NCI-H748 treated with DMSO at 0.1 percent for 48 hours (cell line): ENCODE data around the gene LYL1.
A peak's percentile ranks its signal among the peaks of the same experiment; 100 is the strongest.

Experiments used
- DNase-seq: peaks from one replicate; lab custom pipeline; 2025; lab: John Stamatoyannopoulos, UW

Gene LYL1

GRCh38 chr19:13104848-13105711 lies 2.4 kb upstream of the LYL1 start:
- no peak for DNase-seq

- no peak for DNase-seq
Measured at GRCh38 chr19:13104360-13104847, 1.7 kb upstream of the LYL1 start.

- no peak for DNase-seq
Measured at GRCh38 chr19:13103581-13104359, 1.1 kb upstream of the LYL1 start.

DNA sequence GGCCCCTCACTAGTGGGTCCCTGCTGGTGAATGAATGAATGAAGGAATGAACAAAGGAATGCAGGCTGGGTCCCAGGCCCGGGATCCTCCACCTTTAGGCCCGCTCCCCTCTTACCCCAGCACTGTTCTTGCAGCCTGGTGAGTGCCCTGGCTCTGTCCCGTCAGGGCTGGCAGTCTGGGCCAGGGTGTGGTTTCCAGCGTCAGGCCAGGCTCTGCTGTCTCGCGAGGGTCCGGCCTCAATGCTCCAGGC lies 317 bp downstream of the LYL1 start:
- DNase-seq, result no peak

GRCh38 chr19:13101590-13102415 lies 855 bp downstream of the LYL1 start:
- DNase-seq, result no peak

DNA sequence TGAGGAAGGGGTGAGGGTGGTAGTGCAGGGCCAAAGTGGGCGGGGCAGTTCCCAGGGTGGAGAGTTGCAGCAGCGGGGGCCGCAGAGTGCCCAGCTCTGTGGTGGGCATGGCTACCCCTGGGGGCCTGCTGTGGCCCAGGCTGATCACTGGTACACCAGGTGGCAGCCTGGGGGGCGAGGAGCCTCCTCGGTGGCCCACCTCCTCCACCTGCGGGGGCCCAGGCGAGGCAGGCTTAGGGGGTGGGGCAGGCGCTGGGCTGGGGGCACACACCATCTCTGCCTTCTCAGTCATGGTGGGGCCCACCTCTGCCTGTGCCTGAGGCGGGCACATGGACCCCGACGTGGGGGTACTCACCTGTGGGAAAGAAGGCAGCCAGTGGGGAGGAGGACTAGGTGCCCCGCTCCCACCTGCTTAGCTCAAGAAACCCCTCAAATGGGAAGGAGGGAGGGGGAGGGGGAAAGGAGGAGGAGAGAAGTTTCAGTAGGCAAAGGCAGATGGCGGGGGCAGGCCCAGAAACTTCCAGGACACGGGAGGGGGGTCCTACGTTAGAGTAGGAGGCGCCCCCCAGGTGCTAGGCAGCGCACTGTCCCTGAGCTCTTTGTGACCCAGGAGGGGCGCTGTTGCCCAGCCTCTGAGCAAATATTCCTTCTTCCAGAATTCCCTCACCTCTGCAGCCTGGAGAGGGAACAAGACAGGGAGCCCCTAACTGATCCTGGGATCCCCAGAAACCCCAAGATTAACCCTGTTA lies 1.6 kb downstream of the LYL1 start:
- no peak for DNase-seq

DNA sequence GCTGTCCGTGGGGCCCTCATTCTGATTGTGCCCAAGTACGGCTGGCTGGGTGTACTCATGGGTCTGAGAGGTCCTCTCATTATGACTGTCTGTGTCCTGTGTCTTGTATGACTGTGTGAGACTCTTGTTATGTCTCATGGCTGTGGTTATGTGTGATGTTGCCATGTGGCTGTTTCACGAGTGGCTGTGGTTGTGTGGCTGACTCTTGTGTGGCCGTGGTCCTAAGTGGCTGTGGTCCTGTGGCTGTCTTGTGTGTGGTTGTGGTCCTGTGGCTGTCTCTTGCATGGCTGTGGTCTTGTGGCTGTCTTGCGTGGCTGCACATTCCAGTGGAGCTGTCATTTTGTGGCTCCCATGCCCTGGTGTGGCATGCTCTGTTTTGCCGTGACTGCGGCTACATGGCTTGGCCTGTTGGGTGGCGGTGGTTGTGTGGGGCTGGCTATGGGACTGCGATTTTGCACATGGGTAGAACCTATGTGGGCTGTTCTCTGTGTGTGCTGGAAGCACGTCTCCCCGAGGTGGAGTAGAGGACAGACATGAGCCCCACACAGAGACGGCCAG lies 2.5 kb downstream of the LYL1 start:
- DNase-seq, result no peak

GRCh38 chr19:13099073-13099999 lies 3.3 kb downstream of the LYL1 start:
- DNase-seq, result peak; percentile 4

DNA sequence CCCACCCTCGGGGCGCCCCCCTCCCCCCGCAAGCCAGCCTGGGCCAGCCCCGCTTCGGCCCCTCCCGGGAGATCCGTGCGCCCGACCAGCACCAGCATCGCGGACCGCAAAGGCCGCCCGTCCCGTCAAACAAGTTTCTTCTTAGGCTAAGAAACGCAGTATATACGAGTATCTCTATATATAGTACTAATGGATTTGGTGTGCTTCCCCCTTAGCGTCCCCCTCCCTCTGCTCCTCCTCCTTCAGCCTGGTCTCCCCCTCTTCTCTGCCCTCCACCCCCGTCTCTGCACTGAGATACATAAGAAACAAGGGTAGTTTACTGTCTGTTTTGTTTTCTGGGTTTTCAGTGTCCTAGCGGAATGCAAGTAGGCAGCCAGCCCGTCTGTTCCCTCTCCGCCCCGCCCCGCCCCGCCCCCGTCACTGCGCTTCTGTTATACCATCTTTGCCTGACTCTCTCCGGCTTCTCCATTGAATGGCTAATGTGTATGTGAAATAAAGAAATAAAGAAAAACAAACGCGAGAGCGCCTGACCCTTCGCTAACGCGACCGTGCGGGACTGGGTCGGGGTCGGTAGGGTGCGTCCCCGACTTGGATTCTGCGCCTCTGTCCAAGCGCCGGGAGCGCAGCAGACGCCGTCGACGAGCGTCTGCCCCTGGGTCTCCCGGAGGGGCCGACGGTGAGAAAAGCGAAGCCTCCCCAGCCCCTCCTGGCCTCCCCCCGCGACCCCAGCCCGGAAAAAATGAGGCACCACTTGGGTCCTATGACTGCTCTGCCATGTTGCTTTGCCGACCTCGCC lies 4.2 kb downstream of the LYL1 start:
- DNase-seq, result peak; percentile 19

DNA sequence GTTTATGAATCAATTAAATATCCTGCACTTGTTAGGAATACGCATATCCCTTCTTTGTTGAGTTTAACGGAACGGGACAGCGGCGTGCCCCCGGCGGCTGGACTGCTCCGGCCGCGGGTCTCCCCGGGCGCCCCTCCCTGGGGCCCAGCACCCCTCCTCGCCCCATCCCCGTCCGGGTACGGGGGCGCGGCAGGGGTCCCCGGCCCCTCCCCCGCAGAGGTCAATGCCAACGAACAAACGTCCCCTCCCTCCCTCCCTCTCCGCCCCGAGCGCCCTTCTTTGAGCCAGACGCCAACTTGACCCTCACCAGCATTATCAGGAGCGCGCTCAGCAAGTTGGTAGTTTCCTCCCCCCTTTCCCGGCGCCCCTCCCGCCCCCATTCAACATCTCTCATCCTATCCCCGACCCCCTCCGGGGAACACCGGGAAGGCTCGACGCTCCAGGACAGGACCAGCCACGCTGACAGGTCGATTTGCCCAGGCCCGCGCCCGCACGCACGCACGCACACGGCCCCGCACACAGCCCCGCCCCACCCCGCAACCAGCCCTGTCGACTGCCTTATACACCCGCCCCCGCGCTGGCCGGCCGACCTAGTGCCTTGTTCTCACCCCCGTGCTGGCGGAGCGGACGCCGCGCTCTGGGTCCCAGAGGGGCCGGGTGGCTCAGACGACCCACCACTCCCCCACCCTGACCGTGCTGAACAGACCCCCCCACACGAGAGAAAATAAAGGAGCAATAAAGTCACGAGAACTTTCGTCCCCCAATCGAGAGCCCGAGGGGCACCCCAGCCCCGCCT lies 5.0 kb downstream of the LYL1 start:
- DNase-seq, result no peak

DNA sequence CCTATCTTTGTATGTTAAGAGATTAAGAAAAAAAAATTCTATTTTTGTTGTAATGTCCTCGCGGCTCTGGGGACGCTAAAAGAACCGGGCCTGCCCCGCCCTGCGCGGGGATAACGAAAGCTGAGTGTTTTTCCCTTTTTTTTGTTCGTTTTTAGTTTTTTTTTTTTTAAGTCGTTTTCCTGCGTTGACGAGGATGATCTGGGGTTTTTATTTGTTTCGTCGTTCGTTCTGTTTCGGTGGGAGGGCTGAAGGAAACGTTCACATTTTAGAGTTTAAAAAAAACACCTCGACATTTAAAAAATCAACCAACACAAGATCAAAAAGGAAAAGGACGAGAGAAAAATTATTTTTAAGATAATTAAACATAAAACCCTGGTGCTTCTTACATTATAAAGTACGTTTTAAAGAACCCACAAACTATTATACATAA lies 5.6 kb downstream of the LYL1 start:
- no peak for DNase-seq

- DNase-seq, result no peak
Measured at GRCh38 chr19:13095934-13096927, 6.4 kb downstream of the LYL1 start.

DNA sequence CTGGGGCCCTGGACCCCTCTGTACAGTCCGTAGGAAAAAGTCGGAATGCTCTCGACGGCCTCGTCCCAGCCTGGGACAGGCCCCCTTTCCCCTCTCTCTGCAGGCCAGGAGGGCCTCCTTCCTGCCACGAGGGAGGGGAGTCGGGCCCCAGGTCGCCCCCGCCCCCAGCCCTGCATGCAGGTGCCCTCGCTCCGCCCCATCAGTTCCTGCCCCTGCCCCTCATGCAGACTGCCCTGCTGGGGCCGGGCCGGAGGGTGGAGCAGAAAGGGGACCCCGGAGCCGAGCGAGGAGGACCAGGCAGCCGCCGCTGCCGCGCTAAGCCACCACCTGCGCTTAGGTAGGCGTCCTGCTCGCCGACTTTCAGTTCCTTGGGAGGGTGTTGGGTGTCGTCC lies 7.3 kb downstream of the LYL1 start:
- no peak for DNase-seq

DNA sequence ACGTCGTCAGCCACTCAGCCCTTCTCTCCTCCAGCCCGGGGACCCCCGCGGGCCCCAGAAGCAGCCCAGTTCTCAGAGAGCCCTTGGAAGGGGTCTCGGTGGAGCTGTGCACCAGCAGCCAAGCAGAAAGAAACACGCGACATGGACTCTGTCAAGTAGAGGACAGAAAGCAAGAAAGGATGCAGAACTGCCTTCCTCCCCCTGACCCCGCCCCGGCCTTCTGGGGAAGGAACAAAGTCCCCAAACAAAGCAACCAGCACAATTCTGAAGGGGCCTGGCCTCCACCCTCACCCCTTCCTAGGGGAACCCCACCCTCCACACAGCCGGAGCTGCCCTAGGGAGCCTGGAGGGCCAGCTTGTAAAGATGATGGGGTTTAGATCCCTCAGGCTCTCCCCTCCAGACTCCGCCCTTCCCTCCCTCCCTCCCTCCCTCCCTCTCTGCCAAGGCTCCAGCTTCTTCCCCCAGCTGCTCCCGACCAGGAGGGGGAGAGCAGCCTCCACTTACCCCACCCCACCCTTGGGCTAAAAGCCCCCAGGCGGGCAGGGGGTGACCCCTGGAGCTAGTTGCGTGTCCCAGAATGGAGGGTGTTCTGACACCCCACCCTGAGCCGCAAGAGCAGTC lies 7.8 kb downstream of the LYL1 start:
- no peak for DNase-seq

GRCh38 chr19:13094106-13094504 lies 8.6 kb downstream of the LYL1 start:
- no peak for DNase-seq

DNA sequence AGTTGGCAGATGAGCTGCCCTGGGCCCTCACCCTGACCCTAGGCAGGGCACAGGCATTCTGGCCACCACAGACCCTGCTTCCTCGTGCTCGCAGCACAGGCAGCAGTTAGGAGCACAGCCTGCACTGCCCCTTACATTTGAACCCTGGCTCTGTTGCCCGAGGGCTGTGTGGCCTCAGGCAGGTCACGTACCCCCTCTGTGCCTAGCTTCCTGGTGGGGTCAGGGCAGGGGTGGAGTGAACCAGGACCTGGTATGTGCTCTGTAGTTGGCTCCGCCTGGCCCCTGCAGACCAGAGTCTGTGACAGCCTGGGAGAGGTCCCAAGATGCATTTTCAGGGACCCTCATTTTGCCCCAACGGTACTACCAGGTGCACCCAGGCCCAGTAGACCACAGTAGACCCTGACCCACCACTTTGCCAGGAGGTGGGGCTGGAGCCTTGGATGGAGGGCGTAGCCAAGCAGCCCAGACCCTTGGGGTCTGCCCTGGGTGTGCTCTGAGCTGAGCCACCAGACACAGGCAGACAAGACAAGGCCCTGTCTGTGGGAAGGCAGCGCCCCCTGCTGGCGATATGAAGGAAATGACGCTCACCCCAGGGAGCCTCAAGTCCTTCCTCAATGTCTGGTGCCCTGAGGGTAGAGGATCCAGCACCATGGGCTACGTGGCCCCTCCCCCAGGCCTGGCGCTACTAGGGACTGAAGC lies 9.1 kb downstream of the LYL1 start:
- DNase-seq, result peak; percentile 32
